ENCODE results near the gene DNAAF5. TPM values are rescaled to one million over a fixed set of nuclear protein-coding genes. Genes with fewer than 3 reads are reported as not detected.
"Not testable (repeated sequence)": the region's sequence is repeated elsewhere in the genome, so short reads cannot be mapped to it uniquely, and the experiment has no call there.

Gene DNAAF5
- polyA plus RNA-seq, 12 donors, result 21.9 to 33.8 (median 24.6) TPM; not detected in 1

DNA sequence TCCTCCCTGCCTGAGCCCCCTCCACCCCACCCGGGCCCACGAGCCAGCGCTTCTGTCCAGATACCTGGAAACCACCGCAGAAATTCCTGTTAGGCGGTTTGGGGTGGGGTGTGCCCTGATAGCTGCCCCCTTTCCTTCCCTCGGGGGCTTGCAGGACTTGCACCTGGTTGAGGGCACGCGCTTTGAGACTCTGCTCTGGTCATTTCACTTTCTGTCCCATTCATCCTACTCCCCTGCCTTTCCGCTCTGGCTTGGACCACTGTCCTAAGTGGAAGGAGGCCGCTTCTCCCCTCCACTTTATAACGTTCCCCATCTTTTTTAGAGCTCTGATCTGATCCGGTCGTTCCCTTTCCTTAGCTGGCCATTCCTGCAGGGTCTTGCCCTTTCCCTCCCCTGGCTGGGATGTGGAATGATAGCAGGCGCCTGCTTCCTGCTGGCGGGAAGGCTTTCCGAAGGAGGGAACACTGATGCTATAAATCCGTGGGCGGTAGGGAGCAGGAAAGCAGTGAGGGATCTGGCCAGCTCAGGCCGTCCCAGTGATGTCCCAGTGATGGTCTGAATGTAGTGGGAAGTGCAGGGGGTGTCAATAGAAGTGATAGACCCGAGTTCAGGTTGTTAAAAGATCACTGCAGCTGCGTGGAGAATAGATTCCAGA, 1.4 kb downstream of the DNAAF5 start:
- no peak for DNase-seq

DNA sequence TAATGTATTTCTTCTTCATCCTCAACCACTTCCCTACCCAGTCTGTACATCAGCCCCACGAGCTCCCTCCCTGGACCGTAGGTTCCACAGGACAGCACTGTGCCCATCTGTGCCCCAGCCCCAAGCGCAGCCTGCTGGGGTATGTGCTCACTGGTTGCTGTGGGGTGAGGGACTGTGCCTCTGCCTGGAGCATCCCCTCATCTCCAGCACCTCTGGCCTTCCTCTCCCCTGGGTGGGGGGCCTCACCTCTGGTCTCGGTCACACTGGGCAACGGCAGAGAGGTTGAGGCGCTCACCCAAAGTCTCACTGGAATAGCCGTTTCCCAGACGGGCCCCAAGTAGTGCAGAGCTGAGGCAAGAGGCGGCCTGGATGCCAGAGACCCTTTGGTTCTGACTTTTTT, 2.1 kb downstream of the DNAAF5 start:
- no peak for DNase-seq

DNA sequence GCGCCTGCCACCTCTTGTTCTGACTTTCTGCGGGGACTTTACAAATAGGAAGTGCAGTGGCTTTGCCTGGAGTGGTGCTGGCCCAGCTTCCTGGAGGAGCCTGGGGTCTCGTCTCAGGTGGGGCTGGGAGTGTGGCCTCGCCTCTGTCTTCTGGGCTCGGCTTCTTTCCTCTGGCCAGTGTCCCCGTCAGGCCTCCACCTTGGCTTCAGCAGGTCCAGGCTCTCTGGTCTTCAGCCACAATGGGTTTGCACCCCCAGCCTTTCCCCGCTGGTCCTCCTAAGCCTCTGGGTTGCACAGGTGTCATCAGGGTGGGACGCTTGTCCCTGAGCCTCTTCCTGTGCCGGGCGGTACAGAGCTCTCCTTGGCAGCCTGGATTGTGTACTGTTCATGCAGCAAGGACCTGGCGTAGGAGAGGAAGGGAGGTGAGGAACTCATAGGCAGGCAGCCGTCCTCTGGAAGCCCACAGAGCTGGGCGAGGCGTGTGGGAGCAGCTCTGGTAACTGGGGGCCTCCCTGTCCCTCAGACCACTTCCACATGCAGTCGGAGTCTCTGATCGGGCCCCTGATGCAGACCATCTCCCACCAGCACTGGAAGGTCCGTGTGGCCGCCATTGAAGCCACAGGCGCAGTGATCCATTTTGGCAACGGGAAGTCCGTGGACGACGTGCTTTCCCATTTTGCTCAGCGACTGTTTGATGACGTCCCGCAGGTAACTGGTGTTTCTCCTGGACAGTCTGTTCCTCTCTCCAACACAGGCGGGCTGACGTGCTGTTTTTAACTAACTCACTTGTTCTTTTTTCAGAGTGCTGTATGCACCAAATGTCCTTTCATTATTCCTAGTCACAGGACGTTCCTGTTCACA, 2.9 kb downstream of the DNAAF5 start:
- DNase-seq, result no peak

DNA sequence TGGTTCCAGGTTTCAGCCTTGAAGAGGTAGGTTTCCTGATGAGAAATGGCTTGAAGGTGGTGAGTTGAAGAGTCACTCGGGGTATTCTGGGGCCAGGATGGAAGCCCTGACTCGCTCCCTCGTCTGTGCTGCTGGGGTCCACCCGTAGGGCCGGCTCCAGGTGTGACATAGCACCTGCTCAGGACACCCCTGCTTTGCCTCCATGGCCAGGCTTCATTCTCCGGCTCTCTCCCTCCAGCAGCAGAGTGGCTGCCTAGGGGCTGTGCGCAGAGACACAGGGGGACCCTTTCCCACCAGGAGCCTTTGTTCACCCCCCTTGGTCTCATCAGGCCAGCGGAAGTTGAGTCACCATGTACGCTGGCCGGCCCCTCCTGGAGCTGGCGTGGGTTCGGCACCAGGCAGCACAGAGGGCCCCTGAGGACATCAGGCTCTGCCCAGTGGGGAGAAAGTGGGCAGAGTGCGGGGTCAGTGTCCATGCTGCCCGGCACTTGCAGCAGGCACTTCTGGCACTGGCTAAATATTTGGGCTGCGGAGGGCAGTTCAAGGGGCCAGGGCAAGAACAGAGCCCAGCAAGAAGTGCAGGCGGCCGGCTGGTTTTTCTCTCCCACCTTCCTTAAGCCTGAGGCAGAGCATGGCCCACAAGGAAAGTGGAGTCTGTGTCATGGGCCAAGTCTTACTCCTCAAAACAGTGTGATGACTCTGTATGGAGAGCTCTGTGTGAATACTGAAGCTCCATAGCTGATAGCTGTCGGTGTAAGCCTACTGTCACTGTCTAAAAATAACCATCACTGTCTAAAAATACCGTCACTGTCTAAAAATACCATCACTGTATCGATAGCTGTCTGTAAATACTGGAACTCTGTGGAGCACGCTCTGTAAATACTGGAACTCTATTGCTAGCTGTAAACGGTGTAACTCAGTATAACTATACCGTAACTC, 4.3 kb downstream of the DNAAF5 start:
- no peak for DNase-seq

DNA sequence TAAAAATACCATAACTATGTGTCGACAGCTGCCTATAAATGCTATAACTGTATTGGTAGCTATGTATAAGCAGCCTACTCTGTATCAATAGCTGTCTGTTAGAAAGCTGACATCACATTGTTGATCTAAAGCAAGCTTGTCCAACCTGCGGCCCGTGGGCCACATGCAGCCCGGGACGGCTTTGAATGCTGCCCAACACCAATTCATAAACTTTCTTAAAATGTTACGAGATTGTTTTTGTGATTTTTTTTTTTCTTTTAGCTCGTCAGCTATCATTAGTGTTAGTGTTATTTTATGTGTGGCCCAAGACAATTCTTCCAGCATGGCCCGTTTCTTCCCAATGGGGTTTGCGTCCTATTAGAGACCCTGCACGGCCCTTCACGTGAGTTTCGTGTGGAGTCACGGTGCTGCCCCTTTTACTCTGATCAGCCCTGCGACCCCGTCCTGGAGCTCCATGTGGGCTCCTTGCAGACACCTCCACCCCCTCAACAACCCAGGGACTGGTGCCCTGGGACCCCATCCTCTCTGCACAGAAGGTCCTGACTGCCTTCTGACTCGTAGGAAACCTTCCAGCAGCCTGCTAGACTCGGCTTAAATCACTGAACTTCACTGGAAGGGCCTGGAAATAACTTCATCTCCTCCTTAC, 5.1 kb downstream of the DNAAF5 start:
- DNase-seq, result no peak

DNA sequence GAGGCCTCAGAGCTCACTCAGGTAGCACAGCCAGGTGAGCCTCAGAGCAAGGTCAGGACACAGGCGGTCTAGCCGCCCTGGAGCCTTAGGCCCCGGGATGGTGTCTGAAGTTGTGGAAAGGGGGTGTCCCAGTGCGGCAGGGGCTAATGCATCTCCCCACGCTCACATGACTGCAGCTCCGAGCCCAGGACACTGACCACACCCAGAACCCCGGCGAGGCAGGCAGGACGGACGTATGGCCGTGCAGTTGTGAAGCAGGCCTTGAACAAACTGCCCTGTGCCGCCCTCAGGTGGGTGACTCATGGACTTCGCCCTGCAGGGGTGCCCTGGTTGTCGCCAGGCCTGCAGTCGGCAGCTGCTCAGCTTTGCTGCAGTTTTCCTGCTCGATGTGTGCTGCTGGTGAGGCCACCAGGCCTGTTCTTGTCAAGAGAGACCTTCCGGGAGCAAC, 5.6 kb downstream of the DNAAF5 start:
- DNase-seq, result no peak

DNA sequence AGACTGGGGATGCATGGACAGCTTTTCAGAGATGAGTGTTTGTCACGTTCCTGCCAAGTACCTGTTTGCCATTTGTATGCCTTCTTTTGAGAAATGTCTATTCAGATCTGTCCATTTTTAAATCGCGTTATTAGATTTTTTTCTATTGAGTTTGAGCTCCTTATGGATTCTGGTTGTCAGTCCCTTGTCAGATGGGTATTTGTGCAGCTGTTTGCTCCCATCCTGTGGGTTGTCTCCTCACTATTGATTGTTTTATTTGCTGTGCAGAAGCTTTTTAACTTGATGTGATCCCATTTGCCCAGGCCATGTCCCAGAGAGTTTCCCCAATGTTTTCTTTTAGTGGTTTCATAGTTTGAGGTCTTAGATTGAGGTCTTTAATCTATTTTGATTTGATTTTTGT, 6.1 kb downstream of the DNAAF5 start:
- no peak for DNase-seq

DNA sequence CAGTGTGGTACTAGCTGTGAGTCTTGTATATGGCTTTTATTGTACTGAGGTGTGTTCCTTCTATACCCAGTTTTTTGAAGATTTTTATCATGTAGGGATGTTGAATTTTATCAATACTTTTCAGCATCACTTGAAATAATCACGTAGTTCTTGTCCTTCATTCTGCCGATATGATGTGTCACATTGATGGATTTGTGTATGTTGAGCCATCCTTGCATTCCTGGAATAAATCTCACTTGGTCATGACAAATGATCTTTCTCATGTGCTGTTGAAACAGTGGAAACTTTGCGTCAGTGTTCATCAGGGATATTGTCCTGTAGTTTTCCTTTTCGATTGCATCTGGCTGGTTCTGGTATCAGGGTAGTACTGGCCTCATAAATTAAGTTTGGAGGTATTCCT, 7.7 kb downstream of the DNAAF5 start:
- DNase-seq, result no peak

DNA sequence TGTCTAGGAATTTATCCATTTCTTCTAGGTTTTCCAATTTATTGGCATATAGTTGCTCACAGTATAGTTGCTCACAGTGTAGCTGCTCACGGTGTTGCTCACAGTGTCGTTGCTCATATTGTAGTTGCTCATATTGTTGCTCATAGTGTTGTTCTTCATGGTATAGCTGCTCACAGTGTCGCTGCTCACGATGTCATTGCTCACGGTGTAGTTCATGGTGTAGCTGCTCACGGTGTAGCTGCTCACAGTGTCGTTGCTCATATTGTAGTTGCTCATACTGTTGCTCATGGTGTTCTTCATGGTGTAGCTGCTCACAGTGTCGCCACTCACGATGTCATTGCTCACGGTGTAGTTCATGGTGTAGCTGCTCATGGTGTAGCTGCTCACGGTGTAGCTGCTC, 8.3 kb downstream of the DNAAF5 start:
- no peak for DNase-seq

DNA sequence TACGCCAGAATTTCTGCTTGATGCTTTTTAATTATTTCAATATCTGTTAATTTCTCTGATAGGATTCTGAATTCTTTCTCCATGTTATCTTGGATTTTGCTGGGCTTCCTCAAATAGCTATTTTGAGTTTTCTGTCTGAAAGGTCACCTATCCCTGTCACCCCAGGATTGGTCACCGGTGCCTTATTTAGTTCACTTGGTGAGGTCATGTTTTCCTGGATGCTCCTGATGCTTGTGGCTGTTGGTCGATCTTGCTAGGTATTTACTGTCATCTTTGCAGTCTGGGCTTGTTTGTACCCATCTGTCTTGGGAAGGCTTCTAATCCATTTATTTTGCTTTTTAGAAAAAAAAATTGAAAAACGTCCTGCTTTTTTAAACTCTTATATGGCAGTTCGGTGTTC, 11.7 kb downstream of the DNAAF5 start:
- no peak for DNase-seq

DNA sequence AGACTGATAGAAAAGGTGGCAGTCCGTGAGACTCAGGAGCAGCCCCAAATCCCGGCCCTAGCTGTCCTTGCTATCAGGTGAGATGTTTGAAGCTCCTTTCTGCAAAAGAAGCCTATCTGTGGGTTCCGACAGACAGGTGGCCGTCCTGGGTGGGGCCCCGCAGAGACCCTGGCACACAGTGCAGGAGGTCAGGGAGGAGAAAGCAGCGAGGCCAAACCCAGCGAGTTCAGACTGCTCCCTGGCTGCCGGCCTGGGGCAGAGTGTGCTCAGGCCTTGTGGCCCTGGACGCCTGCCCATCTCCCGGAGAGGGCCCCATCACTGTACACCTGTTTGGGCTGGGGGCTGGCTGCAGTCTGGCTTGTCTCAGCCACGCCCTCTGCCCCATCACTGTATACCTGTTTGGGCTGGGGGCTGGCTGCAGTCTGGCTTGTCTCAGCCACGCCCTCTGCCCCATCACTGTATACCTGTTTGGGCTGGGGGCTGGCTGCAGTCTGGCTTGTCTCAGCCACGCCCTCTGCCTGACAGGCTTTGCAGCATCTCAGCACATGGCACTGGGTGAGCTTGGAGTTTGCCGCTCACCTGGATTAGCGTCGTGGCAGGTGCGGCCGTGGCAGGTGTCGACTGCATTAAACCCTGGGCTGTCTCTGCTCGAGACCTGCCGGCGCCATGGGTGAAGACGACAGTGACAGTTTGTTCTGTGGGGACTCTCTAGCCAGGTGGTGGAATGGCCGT, 12.4 kb downstream of the DNAAF5 start:
- DNase-seq, result no peak

DNA sequence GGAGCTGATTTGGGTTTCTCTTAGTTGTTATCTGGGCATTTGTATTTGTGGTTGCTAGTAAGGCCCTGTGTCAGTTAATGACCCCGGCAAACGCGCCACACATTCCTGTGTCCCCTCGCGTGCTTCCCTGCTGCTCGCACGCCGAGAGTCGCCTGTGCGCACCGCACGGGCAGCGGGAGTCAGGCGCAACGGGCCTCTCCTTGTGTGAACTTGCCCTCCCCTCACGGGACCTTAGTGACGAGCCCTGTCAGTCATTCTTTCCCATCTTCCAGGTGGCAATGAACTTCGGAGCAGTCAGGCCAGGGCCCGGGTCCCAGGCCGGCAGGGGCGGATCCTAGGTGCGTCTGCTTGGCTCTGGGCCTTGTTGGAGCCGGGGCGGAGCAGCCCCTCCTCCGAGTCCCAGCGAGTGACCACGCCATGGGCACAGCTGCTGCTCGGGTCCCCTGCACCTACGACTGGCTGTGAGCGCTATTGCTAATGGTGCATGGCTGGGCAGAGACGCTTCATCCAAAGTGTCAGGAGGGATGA, 13.0 kb downstream of the DNAAF5 start:
- no peak for DNase-seq

DNA sequence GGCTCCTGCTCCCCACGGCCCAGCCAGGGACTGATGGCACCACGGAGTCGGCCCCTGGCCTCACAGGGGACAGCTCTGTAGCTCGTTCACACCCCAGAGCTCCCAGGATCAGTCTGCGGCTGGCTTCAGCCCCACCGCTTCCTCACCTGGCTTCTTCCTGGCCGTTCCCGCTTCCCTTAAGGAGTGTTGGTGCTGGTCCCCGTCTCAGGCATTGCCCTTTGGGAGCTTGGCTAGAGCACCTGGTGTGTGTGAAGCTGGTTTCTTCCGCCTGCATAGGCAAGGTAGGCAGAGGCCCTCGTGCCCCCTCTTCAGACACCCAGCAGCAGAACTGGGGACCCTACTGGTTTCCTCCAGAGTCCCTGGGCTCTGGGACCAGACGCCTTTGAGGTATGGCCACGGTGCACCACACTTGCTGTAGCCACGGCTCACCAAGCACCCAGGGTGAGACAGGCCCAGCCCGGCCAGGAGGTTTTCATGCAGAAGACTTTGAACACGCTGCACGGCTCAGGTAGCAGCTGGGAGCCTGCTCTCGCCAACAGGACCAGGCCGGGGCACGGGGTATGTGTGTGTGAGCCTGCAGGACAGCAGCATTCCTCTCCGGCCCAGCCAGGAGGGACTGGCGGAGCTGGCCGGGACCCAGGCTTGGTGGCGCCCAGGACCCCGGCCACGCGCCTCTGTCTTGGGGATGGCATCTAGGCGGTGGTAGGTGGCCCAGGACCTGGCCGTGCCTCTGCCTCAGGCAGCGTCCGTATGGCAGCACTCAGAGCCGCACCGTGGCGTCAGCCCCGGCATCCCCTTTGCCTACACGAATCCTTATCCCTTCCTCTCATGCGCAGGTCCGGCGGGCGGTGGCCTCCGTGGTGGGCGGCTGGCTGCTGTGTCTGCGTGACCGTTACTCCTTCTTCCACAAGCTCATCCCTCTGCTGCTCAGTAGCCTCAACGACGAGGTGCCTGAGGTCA, 13.8 kb downstream of the DNAAF5 start:
- DNase-seq, result no peak

DNA sequence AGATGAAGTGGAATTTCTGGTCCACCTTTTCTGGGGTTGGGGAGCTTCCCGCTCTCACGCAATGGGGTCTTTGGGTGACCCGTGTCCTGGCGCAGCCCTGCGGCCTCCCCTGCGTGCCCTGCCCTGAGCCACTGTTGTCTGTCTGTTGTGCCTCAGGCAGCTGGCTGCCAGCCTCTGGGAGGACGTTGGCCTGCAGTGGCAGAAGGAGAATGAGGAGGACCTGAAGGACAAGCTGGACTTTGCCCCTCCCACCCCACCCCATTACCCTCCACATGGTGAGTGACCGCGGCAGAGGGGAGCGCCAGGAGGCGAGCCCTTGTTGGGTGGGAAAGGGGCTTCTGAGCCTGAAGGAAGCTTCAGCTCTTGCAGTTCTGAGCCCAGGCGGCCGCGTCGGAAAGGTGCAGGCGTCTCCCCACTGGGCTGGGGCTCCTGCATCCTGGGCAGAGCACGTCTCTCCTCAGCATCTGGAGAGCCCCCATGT, 14.7 kb downstream of the DNAAF5 start:
- DNase-seq, result no peak

DNA sequence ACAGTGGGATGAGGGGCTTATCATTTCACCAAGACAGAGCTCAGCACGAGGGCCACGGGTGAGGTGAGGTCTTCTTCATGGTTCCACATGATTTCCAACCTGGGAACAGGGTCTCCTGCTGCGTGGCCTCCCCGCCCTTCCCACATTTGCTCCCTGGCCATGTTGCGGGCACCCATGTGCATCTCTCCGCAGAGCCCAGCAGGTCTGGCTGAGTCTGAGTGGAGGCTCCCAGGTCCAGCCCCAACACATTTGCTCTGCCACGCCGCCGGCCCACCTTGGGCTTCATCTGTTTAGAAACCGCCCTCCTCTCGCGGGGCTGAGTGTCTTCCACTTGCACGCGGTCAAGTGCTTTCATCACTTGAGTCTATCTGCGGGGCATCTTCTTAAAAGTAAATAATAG, 15.4 kb downstream of the DNAAF5 start:
- no peak for DNase-seq

DNA sequence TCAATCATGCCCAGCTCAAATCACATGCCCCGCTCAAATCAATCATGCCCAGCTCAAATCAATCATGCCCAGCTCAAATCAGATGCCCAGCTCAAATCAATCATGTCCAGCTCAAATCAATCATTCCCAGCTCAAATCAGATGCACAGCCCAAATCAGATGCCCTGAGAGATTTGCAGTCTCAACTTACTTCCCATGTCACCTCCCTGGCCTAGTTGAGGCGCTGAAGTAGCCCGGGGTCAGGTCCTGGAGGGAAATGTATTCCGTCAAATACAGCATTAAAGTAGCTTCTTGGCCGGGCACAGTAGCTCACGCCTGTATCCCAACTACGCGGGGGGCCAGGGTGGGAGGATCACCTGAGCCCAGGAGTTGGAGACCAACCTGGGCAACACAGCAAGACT, 16.3 kb downstream of the DNAAF5 start:
- no peak for DNase-seq

DNA sequence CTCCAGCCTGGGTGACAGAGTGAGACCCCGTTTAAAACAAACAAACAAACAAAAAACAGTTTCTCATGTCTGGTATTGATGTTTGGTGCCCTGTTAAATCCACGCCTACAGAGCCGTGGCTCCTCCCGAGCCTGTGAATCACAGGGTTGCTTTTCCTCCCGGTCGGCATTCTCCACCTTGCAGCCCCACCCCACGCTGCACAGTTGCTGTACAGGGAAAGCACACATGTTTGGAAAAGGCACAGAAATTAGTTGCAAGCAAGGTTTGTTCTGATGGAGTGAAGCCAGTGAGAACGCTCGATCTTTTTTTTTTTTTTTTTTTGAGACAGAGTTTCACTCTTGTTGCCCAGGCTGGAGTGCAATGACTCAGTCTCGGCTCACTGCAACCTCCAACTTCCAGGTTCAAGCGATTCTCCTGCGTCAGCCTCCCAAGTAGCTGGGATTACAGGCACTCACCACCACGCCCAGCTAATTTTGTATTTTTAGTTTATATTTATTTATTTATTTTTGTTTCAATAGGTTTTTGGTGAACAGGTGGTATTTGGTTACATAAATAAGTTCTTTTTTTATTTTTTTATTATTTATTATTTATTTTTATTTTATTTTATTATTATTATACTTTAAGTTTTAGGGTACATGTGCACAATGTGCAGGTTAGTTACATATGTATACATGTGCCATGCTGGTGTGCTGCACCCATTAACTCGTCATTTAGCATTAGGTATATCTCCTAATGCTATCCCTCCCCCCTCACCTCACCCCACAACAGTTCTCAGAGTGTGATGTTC, 17.0 kb downstream of the DNAAF5 start:
- DNase-seq, result not testable (repeated sequence)

DNA sequence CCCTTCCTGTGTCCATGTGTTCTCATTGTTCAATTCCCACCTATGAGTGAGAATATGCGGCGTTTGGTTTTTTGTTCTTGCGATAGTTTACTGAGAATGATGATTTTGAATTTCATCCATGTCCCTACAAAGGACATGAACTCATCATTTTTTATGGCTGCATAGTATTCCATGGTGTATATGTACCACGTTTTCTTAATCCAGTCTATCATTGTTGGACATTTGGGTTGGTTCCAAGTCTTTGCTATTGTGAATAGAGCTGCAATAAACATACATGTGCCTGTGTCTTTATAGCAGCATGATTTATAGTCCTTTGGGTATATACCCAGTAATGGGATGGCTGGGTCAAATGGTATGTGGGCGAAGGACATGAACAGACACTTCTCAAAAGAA, 17.6 kb downstream of the DNAAF5 start:
- not testable (repeated sequence) for DNase-seq
